Gastroesophageal sphincter (tissue), 3 donors: ENCODE results near the gene ANKS1A.
"Not testable (repeated sequence)": the region's sequence is repeated elsewhere in the genome, so short reads cannot be mapped to it uniquely, and the experiment has no call there.

ENCODE experiments used
- EP300 ChIP-seq: sonication (generic); formaldehyde crosslinking; IDR thresholded peaks from one replicate; pipeline ENCODE4 v1.6.1; 2017; ENCODE audit warnings: antibody characterized with exemption, mild to moderate bottlenecking
- POLR2A ChIP-seq, 2 donors: fragments of 450-650 bp; IDR thresholded peaks; one replicate each; pipeline ENCODE4 v1.6.1; 2017; ENCODE audit warnings: antibody characterized with exemption in 2 of 2, mild to moderate bottlenecking in 2 of 2, moderate library complexity in 1 of 2
- POLR2AphosphoS5 ChIP-seq: sonication (generic); formaldehyde crosslinking; IDR thresholded peaks from one replicate; pipeline ENCODE4 v1.6.1; 2017; ENCODE audit warnings: antibody characterized with exemption
- TF ChIP-seq, protein P1 (sequence below), 4 experiments: fragments of 200-600 bp in 2 of 4; fragments of 450-650 bp in 2 of 4; sonication (generic) in 1 of 4; IDR thresholded peaks; one replicate each; pipeline ENCODE4 v1.5.1; 2017 to 2019; ENCODE audit warnings: antibody characterized with exemption in 4 of 4, mild to moderate bottlenecking in 2 of 4, moderate library complexity in 2 of 4

DNA sequence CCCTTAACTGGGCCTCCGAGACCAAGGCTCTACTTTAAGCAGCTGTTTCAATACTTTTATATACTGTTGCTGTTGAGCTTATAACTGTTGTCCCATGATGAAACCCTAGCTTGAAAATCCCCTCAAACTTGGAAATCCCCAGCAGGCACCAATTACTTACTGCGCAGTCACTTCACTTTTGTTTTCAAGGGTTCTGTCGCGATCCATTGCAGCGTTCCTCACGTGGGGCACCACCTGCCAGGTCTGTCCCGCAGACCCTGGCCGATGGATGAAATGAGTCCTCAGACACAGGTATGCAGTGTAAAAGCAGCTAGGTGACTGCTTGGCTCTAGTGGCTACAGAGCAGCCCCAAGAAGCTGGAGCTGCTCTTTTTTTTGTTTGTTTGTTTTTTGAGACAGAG lies 218.2 kb downstream of the ANKS1A start:
- TF ChIP-seq, protein P1, sequence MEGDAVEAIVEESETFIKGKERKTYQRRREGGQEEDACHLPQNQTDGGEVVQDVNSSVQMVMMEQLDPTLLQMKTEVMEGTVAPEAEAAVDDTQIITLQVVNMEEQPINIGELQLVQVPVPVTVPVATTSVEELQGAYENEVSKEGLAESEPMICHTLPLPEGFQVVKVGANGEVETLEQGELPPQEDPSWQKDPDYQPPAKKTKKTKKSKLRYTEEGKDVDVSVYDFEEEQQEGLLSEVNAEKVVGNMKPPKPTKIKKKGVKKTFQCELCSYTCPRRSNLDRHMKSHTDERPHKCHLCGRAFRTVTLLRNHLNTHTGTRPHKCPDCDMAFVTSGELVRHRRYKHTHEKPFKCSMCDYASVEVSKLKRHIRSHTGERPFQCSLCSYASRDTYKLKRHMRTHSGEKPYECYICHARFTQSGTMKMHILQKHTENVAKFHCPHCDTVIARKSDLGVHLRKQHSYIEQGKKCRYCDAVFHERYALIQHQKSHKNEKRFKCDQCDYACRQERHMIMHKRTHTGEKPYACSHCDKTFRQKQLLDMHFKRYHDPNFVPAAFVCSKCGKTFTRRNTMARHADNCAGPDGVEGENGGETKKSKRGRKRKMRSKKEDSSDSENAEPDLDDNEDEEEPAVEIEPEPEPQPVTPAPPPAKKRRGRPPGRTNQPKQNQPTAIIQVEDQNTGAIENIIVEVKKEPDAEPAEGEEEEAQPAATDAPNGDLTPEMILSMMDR (IDR thresholded peaks at IDR 0.05): not testable (repeated sequence)
- not testable (repeated sequence) for TF ChIP-seq POLR2AphosphoS5; EP300; POLR2A (IDR thresholded peaks at IDR 0.05)
